ENCODE data around the gene PCDH17.

The PCDH17 gene

GRCh38 chr13:57630661-57631595, 616 bp upstream of the PCDH17 start:
- H3K4me3 ChIP-seq (ENCODE audit: low read length): peak overlapping the region; percentile 80
- DNase-seq (ENCODE audit: low read depth): no peak

GRCh38 chr13:57632276-57633140, 964 bp downstream of the PCDH17 start:
- peak overlapping the region; percentile 80 for H3K4me3 ChIP-seq (ENCODE audit: low read length)

More at GRCh38 chr13:57630661-57631595, 616 bp upstream of the PCDH17 start:
- TF ChIP-seq CTCF (conservative IDR thresholded peaks at IDR 0.05; ENCODE audit: low read depth, low read length): no peak

GRCh38 chr13:57633141-57633949, 1.8 kb downstream of the PCDH17 start:
- H3K4me3 ChIP-seq (ENCODE audit: low read length): peak overlapping the region; percentile 80
- TF ChIP-seq CTCF (conservative IDR thresholded peaks at IDR 0.05; ENCODE audit: low read depth, low read length): peak; percentile 75
- no peak for DNase-seq (ENCODE audit: low read depth)

More at GRCh38 chr13:57632276-57633140, 964 bp downstream of the PCDH17 start:
- no peak for TF ChIP-seq CTCF (conservative IDR thresholded peaks at IDR 0.05; ENCODE audit: low read depth, low read length)
- no peak for DNase-seq (ENCODE audit: low read depth)

GRCh38 chr13:57633950-57634838, 2.6 kb downstream of the PCDH17 start:
- no peak for DNase-seq (ENCODE audit: low read depth)
- H3K4me3 ChIP-seq (ENCODE audit: low read length): peak overlapping the region; percentile 80
- TF ChIP-seq CTCF (conservative IDR thresholded peaks at IDR 0.05; ENCODE audit: low read depth, low read length): peak; percentile 41

- no peak for TF ChIP-seq CTCF (conservative IDR thresholded peaks at IDR 0.05; ENCODE audit: low read depth, low read length)
- no peak for DNase-seq (ENCODE audit: low read depth)
- H3K4me3 ChIP-seq (ENCODE audit: low read length): peak overlapping the region; percentile 80
Observed at GRCh38 chr13:57634839-57635165, 3.3 kb downstream of the PCDH17 start.
